Kasumi-1 (cell line): Measurements from ENCODE around the gene GNLY.
"Not testable (repeated sequence)": the region's sequence is repeated elsewhere in the genome, so short reads cannot be mapped to it uniquely, and the experiment has no call there.

Source experiments
- DNase-seq, 2 experiments: peaks; one replicate each; lab custom pipeline; 2025; lab: John Stamatoyannopoulos, UW

Gene GNLY

DNA sequence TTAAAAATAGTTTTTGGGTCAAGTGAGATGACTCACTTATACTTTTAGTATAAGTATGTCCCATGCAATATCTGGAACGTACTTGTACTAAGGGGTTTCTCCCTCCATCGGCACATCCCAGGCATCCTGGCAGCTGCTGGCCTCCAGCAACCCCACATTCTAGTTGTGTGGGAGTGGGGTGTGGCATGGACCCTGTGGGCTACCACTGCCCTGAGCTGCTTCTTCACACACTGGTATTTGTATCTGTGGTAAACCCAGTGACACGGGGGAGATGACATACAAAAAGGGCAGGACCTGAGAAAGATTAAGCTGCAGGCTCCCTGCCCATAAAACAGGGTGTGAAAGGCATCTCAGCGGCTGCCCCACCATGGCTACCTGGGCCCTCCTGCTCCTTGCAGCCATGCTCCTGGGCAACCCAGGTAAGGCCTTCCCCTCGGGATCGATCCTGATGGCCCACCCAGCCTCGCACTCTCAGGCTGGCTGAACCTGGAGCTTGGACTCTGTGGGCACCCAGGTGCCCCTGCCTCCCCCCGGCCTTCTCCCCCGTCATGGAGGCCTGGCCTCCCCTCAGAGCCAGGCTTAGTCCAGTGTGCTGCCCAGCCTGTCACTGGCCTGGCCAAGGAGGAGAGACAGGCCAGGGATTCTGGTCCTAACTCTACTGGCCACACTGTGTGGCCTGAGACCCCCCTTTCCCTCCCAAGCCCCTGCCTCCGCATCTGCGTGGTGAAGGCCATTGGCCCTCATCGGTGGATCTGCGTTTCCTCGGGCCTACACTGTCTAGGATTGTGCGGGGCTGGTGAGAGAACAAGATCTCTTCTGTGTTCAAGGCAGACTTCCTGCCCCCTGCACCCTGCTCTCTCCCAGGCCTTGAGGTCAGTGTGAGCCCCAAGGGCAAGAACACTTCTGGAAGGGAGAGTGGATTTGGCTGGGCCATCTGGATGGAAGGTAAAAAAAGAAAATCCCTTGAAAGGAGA, at the start of gene GNLY:
GNLY (plus strand) TSS at position 307 of the 974 bp plus-strand sequence; CDS start at position 368, 61 bp downstream.
- DNase-seq, result no peak

DNA sequence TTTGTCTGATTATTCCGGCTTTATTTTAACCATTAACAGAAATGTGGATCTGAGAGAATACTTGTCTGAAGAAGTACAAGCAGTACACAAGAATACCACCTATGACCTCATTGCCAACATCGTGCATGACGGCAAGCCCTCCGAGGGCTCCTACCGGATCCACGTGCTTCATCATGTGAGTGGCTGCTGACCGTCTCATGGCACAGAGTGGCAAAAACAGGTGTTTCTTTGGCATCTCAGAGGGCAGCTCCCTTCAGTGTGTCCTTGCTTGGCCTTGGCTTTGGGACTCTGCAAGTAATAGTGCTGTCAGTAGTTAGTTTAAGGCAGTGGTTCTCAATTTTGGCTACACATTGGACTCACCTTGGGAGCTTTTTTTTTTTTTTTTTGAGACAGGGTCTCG, 49.2 kb upstream of the GNLY start:
- no peak for DNase-seq

DNA sequence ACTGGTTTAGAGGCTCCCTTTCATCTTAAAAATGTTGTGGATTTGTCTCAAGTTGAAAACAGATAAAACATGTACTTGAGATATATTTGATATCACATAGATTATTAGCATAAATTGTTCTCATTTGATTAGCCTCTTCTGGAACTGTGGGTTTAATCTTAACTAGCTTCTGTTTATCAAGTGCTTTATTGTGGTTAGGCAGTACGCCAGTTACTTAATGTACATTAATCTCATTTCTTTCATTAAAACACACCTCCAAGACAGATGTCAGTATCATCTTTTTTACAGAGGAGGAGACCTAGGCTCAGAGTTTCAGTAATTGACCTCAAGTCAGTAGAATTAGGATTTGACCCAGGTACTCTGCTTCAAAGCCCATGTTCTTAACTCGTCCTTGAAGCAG, 48.0 kb upstream of the GNLY start:
- DNase-seq, result no peak

DNA sequence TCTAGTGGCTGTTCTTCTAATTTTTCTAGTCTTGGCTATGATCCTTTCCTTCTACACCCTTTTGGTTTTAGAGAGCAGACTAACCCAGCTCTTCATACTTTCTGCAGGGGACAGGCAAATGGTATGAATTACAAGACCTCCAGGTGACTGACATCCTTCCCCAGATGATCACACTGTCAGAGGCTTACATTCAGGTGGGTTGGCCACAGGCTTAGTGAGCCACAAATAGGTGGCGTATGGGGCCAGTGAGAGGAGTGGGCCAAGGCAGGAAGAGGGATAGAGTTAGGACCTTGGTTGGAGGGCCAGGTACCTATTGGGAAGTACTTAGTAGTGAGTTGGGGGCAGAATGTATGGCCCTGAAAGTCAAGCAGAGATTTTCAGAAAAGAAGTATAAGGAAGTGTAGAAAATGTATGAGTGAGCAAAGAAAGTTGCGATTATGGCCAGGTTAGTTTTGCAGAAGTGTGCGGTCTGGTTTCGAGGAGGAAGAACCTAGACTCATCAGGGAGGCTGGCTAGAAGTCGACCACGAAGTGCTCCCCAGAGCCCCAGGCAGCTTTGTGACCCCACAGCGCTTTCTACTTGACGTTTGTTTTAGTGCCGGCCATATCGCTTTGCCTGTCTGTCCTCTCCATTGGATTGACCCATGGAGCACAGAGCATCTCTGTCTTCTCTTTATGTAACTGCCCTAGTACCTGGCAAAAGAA, 46.2 kb upstream of the GNLY start:
- no peak for DNase-seq

DNA sequence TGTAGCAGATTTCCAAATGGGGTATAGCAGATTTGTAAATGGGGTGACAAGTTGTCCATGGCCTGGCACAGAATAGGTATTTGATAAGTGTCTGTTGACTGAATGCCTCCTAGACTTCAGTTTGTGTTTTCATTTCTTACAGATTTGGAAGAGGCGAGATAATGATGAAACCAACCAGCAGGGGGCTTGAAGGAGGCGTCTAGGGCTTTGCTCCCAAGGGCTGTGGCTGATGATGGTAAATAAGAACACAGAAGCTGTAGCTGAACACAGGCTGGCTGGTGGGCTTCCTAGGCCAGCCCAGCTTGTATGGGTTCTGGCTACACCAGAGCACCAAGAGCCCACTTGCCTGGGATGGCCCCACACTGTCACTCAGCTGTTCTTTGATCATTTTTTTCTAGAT, 45.5 kb upstream of the GNLY start:
- peak; percentile 42 to 71 for DNase-seq

DNA sequence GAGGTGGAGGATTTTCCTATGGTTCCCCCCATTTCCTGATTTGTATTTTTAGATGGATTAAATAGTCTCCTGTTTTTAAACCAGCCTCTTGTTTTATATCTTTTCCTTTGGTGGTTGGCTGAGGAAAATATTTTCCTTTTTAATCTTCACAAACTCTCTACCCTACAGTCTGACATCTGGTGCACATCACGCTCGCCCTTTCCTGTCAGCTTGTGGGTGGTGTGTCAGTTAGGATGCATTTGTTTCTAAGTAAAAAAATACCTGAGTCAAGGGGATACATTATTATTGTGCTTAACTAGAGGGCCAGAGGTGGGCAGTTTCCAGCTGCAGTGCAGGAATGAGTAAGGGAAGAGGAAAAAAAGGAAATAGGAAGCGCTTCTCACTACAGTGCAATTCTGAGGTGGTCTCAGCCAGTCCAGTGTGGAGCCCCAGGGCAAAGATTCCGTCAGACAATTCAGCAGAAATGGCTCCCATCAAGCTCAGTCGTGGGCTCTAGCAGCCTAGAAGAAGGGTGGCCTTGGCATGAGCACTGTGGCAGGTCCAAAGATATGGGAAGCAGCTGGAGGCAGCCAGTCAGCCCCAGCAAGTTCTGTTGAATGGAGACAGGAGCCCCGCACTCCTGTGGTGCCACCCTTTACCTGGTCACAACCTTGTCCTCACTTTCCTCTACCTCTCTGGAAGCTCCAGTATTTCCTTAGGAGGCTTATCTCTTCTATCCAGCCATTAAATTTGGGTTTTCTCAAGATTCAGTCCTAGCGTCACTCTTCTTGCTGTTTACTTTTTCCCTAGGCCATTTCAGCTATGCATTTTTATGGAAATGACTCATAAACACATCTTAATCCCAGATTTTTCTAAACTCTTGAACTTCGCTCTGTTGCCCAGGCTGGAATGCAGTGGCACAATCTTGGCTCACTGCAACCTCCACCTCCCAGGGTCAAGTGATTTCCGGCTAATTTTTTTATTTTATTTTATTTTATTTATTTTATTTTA, 44.7 kb upstream of the GNLY start:
- DNase-seq, result no peak

DNA sequence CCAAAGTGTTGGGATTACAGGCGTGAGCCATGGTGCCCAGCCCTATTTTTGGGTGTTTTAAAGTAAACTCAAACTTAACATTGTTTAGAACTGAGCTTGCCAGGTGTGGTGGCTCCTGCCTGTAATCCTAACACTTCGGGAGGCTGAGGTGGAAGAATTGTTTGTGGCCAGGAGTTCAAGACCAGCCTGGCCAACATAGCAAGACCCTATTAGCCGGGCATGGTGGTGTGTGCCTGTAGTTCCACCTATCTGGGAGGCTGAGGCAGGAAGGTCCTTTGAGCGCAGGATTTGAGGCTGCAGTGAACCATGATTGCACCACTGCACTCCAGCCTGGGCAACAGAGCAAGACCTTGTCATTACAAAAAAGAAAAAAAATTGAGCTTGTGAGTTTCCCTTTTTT, 43.7 kb upstream of the GNLY start:
- no peak for DNase-seq

DNA sequence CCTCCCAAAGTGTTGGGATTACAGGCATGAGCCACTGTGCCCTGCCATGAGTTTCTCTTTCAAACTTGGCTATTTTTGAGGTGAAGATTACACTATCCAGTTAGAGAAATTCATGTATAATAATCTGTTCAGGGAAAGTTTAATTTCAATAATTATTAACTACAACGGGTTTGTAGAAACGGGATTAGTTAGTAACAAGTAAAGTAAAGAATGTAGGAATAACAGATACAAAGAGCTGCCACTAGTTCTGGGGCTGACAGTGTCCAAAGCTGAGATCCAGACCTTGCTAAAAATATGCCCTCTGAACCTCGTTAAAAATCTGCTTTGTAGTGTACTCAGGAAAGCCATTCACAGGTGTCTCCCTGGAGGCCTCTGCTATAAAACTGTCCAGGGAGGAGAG, 43.1 kb upstream of the GNLY start:
- no peak for DNase-seq

DNA sequence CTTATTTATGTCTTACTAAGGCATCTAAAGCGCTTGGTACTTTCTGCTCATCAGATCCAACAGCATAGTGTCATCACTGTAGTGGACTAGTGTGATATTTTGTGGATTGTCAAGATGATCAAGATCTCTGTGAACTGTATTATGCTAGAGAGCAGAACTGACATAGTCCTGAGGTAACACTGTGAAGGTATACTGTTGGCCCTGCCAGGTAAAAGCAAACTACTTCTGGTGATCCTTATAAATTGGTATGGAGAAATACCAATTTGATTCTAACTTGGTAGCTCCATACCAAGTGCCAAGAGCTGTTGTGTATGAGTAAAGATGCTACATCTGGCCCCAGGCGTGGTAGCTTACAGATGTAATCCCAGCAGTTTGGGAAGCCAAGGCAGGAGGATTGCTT, 42.1 kb upstream of the GNLY start:
- DNase-seq, result no peak

DNA sequence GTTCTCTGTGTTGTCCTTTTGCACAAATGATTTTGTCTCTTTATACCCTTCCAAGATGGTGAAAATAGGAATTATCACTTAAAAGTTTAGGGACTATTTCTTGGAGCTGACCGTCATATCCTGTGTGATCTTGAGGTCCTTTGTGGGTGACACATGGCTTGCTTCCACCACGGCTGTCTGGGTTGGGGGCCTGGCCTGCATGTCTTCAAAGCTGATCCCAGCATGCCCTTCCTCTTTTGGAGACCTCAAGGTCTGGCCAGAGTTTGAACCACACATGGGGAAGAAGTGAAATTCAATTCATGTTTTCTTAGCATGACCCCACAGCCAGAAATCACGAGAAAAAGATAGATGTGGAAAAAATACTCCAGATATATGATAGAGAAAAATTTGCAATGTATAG, 40.2 kb upstream of the GNLY start:
- DNase-seq, result no peak

DNA sequence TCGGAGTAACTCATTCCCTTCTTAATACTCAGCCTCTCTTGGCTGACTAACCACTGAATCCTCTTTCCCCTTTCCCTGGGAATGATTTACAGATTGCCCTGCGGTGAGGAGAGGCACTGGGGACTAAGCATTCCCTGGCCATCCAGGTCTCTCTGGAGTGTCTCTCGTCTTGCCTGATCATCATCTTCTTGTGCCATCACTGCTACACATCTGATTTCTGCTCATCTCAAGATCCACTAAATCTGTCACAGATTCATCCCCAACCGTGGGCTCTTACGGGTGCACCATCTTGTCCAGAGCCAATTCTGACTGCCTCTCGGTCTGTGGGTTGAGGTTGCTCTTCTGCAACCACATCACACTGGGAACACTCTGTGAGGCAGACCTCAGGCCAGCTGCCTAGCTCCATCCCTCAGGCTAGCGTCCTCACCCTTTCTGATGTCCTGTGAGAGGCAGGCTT, 38.2 kb upstream of the GNLY start:
- DNase-seq, result no peak

DNA sequence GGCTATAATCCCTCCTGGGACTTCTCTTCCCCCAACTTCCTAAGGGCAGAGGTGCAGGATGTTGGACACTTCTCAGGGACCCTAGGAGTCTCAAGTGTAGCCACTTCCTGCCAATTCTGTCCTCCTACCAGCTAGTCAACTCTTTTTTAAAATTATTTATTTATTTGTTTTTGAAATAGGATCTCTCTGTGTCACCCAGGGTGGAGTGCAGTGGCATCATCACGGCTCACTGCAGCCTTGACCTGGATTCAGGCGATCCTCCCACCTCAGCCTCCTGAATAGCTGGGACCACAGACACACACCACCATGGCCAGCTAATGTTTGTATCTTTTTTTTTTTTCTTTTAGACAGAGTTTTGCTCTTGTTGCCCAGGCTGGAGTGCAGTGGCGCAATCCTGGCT, 37.7 kb upstream of the GNLY start:
- DNase-seq, result no peak

DNA sequence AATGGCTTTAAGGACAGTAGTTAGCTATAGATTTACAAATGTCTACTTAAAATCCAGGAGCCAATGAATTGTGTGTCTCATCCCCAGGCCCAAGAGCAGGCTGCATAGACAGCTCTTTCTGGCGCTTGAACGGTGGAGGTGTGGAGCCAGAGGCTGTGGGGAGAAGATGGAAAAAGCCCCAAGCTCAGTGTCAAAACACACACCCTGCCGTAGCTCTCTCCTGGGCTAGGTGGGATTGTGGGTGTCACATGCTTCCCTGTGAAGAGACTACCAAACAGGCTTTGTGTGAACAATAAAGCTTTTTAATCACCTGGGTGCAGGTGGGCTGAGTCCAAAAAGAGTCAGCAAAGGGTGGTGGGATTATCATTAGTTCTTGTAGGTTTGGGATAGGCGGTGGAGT, 36.8 kb upstream of the GNLY start:
- not testable (repeated sequence) for DNase-seq

DNA sequence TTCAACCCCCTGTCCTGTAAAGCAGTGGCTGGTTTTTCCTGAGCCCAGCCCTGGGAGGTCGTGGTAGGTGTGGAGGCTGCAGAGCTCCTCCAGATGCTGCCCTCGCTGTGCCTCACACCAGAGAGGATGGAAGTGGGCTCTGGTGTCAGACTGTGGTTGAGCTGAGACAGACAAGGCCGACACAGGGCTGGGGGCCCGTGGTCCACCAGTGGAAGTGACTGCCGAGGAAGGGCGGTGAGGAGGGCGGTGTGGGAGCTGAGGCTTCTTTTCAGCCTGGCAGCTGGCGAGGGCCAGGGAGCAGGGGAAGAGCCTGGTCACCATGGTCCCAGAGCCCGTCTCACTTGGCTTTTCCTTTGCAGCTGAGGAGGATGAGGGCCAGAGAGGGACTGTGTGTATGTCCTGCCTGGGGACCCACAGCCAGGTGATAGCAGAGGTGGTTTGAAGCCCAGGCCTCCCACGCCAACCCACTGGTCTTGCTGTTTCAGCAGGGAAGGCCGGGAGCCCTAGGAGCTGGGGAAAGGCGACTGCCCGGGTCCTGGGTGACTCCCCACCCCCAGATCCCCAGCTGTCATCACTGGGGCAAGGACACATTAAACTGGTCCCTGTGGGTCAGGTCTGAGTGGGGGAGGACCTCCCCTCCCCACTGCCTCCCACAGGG, 34.7 kb upstream of the GNLY start:
- no peak for DNase-seq

DNA sequence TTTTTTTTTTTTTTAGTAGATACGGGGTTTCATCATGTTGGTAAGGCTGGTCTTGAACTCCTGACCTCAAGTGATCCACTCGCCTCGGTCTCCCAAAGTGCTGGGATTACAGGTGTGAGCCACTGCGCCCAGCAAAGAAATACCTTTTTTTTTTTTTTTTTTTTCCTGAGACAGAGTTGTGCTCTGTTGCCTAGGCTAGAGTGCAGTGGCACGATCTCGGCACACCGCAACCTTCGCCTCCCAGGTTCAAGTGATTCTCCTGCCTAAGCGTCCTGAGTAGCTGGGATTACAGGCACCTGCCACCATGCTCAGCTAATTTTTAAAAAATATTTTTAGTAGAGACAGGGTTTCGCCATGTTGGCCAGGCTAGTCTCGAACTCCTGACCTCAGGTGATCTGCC, 33.9 kb upstream of the GNLY start:
- not testable (repeated sequence) for DNase-seq

DNA sequence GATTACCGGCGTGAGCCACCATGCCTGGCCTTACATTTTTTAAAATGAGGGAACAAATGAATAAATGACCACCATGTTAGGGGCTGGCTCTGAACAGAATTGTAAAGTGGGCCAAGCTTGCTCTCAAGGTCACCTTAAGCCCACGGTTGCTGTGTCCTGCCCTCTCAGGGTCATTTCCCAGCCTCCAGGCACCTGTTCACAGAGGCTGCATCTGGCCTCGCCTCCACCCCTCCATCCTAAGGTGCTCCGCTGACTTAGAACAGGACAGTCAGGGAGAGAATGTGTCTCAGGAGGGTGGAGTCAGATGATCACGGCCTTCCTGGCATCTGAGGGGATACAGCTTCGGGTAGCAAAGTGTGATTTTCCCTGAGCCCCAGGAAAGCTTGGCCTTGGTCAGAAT, 33.4 kb upstream of the GNLY start:
- DNase-seq, result no peak

DNA sequence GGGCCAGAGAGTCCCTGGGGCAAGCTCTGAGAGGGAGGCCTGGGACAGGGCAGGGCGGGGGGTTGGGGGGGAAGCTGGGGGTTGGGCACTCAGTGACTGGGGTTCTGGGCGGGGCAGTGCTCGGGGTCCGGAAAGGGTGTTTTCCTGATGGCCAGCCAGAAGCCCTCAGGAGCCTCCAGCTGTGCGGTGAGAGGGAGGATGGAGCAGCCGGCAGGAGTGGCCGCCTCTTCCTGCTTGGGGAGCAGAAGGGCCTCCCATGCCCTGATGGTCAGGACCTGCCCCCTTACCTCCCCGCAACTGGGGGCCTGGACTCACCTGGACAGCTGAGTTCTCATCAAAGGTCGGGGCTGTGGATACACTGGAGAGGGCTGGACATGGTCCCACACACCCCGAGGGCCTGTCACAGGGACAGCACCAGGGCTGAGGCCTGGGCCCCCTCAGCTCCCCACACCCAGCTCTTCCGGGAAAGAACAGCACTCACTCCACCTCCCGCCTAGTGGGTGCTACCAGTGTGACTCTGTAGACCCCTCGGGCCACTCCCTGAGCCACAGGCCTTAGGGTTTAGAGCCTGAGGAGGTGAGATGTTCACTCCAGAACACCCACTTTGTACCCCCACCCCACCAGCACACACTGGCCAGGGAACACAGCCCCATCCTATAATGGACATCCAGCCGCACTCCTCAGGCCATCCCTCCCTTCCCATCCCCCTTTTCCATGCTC, 32.9 kb upstream of the GNLY start:
- no peak for DNase-seq

DNA sequence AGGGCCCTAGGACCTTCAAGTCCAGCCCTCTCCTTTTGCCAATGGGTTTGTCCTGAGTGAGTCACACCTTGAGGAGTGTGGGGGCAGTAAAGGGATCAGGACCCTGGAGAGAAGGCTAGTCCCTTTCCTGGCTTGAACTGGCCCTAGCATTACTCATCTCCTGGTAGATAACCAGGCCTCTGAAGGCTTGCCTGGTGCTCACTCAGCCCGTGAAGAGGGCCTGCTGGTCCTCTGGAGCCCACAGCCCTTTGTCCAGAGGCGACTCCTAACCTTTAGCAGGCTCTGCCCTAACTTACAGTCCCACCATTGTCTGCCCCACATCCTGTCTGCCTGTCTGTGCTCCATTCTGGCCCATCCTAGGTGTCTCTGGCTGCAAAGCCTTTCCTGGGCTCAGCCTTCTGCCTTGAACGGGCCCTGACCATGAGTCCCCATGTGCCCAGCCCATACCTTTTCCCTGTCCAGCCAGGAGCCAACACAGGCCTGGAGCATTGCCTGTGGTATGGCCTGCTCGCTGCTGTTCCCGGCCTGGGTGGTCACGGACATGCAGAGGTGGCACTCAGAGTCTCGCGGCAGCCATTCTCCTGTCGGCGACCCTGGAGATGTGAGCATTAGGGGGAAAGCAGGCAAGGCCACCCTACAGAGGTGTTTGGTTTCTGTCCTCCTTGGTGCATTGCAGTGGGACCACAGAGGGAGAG, 31.1 kb upstream of the GNLY start:
- no peak for DNase-seq

DNA sequence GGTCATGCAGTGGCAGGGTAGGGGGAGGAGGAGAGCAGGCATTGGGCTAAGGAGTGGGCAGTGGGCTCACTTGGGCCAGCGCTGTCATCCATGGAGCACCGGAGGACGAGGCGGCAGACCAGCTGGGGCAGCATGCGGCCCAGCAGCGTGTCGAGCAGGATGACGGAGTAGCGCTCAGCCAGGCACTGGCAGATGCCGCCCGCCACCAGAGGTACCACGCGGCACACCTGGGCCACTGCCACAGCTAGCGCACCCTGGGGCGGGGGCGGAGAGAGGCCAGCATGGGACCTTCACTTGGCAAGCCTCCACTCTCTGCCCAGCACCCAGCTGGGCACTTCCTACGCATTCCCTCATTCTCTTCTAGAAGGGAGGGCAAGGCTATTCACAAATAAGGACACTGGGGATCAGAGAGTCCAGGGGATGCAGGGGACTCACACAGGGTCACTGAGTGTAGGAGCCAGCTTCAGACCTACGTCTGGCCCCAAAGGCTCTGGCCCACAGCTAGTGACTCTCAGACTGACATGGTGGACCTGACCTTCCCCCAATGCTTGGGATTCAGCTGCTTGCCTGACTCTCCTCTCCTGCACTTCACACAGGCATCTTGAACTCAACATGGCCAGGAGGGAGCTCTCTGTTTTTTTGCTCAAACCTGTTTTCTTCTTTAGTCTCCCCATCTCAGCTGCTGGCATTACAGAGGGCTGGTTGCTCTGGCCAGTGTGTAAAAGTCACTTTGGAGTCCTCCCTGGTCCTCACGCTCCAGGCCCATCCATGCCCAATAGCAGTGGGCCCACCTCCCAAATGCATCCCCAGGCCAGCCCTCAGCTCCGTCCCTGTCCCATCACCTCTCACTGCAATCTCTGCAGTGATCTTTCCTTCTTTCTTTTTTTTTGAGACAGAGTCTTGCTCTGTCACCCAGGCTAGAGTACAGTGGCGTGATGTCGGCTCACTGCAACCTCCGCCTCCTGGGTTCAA, 30.3 kb upstream of the GNLY start:
- DNase-seq, result no peak
